WI38 (cell line): Measurements from ENCODE around the gene CC2D1A.

Source experiments
- H3K4me3 ChIP-seq: 2 replicates; pipeline ENCODE4 v1.5.1; 2011; ENCODE audit warnings: low read depth, mild to moderate bottlenecking, control low read depth, low read length
- TF ChIP-seq, protein P1 (sequence below): IDR thresholded peaks from 2 replicates; pipeline ENCODE4 v1.5.1; 2012; ENCODE audit warnings: low read depth, mild to moderate bottlenecking, control low read depth, low read length

The CC2D1A gene

DNA sequence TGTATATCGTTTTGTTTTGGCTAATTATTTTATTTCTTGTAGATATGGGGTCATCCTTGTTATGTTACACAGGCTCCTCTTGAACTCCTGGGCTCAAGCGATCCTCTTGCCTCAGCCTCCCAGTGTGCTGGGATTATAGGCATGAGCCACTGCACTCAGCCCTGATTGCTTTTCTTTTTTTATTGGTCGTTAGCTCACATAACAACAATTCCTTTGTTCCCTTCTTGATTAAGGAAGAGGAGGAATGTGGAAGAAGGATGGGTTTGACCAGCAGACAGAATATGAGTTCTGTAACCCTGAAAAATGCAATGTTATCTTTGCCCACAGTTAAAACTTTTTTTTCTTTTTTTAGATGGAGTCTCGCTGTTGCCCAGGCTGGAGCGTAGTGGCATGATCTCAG lies 11.4 kb upstream of the CC2D1A start:
- TF ChIP-seq, protein P1, sequence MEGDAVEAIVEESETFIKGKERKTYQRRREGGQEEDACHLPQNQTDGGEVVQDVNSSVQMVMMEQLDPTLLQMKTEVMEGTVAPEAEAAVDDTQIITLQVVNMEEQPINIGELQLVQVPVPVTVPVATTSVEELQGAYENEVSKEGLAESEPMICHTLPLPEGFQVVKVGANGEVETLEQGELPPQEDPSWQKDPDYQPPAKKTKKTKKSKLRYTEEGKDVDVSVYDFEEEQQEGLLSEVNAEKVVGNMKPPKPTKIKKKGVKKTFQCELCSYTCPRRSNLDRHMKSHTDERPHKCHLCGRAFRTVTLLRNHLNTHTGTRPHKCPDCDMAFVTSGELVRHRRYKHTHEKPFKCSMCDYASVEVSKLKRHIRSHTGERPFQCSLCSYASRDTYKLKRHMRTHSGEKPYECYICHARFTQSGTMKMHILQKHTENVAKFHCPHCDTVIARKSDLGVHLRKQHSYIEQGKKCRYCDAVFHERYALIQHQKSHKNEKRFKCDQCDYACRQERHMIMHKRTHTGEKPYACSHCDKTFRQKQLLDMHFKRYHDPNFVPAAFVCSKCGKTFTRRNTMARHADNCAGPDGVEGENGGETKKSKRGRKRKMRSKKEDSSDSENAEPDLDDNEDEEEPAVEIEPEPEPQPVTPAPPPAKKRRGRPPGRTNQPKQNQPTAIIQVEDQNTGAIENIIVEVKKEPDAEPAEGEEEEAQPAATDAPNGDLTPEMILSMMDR, result no peak
- no peak overlapping the region for H3K4me3 ChIP-seq

DNA sequence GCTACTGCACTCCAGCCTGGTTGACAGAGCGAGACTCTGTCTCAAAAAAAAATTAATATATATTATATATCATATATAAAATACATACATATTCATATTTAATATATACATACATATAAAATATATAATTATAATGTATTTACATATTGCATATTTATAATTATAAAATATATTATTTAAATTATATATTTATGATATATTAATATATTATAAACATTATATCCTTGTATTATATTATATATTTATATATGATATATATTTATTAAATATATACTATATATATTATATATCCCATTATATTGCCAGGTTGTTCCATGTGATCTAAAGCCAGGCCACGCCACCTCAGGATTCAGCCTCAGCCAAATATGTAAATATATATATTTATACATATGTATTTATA lies 9.8 kb upstream of the CC2D1A start:
- TF ChIP-seq, protein P1, result no peak
- no peak overlapping the region for H3K4me3 ChIP-seq

DNA sequence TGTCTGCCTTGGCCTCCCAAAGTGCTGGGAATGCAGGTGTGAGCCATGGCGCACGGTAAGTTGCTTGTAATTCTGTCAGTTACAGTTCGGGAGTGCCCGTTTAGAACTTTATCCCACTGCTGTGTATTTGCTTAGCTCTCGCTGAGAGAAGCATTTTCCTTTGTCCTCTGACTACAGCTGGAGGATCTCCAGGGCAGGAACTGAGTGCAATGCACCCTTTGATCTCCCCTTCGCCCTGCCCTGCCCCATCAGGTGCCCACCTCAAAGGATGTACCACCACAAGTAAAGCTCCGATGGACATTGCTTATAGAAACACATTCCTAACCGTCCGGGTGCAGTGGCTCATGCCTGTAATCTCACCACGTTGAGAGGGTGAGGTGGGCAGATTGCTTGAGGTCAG lies 6.6 kb upstream of the CC2D1A start:
- H3K4me3 ChIP-seq, result no peak overlapping the region
- TF ChIP-seq, protein P1, result no peak

DNA sequence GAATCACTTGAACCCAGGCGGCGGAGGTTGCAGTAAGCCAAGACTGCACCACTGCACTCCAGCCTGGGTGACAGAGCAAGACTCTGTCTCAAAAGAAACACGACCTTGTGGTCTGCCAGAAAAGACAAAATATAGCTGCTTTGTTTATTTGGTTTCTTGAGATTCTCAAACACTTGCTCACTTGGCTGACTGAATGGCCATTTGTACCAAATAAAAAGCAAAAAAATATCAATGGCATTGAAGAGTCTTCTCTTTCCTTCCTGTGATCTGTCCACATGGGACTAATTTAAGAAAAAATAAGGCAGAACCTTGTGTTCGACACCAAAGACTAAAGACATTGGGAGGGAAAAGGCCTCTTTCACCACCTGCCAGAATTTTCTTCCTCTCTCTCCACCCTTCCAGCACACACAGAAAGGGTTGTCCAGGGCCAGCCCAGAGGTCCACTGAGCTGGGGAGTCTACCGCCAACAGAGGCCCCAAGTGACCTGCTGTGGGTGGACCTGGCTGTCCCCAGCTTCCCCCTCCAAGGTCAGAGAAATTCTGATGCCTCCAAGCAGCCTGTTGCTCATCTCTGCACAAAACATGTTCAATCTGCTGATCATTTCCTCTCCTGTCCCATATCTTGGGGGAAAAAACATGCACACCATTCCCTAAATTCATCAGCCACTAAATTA lies 6.0 kb upstream of the CC2D1A start:
- no peak overlapping the region for H3K4me3 ChIP-seq
- TF ChIP-seq, protein P1, result no peak

DNA sequence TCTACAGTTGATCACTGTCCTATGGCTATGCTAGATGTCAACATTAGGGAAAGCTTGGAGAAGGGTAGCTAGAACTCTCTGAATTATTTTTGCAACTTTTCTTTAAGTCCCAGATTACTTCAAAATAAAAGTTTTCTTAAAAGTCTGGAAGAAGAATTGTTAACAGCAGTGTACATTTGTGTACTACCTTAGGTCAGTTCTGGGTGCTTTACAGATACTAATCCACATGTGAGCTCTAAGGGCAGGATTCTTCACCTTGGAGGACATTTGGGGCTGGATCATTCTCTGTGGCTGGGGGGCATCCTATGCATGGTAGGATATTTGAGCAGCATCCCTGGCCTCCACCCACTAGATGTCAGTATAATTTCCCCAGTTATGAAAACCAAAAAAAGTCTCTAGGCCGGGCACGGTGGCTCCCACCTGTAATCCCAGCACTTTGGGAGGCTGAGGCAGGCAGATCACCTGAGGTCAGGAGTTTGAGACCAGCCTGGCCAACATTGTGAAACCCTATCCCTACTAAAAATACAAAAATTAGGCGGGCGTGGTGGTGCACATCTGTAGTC lies 2.9 kb upstream of the CC2D1A start:
- TF ChIP-seq, protein P1, result peak; percentile 23; the same call in 1 of the 2 replicates
- H3K4me3 ChIP-seq, result no peak overlapping the region

DNA sequence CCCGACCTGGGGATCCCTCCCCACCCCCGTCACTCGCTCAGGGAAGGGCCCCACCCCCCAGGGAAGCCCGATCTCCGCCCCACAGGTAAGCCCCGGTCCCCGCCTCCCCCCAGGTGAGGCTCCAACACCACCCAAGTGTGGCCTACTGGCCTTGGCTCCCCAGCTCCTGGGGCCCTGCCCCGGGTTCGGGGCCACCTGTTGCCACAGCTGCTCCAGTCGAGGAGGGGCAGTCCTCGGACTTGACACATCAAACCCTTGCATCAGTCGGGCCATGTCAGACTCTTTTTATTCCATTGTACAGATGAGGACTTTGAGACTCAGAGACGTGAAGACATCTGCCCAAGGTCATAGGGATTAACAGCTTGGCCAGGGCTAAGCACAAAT lies 512 bp downstream of the CC2D1A start:
- TF ChIP-seq, protein P1, result no peak
- peak overlapping the region; percentile 79 for H3K4me3 ChIP-seq

DNA sequence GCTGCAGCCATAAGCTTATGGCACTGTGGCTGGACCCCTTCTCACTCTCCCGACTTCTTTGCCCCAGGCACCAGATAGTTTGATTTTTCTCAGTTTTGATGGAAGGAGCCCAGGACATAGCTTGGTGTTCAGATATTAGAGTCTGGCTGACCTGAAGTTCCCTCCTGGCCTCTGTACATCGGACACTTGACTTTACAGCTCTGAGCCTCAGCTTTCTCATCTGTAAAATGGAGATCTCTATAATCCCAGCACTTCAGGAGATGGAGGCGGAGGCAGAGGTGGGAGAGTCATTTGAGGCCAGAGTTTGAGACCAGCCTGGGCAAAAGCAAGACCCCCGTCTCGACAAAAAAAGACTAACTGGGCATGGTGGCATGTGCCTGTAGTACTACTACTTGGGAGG lies 909 bp downstream of the CC2D1A start:
- peak overlapping the region; percentile 79 for H3K4me3 ChIP-seq
- TF ChIP-seq, protein P1, result no peak
